H1 (cell line): ENCODE results near the gene ZRANB1. TPM values are rescaled to one million over a fixed set of nuclear protein-coding genes. Genes with fewer than 3 reads are reported as not detected.

Source experiments
- CTCF ChIA-PET: fragments of 300-600 bp; sonication (Branson Sonifier 250); formaldehyde crosslinking; loops from one replicate; lab custom pipeline; 2021; ENCODE audit not compliant: partially characterized antibody; lab: Charles Lee
- POLR2A ChIA-PET: fragments of 300-600 bp; sonication (Branson Sonifier 250); formaldehyde crosslinking; loops from one replicate; lab custom pipeline; 2021; ENCODE audit warnings: inconsistent platforms; ENCODE audit not compliant: partially characterized antibody; lab: Charles Lee
- DNase-seq, 2 experiments: peaks; one replicate each; pipeline versions ENCODE4 v3.0.0 to v3.0.0-alpha.2; 2010 to 2022; ENCODE audit warnings: low spot score in 2 of 2, low read depth in 1 of 2, mixed read lengths in 1 of 2
- FAIRE-seq: peaks from 2 replicates; lab custom pipeline; 2011; peaks lifted over from hg19 to GRCh38; lab: Jason Lieb, UNC
- H2AFZ ChIP-seq: 2 replicates; pipeline ENCODE4 v1.8.1; 2012; ENCODE audit warnings: low read length, inconsistent platforms
- H2AK5ac ChIP-seq: 2 replicates; pipeline ENCODE4 v1.6.1; 2013; ENCODE audit warnings: low read depth, low read length
- H2BK120ac ChIP-seq: replicated peaks from 2 replicates; pipeline ENCODE3; 2013; ENCODE audit warnings: low read depth, low read length, inconsistent platforms
- H2BK12ac ChIP-seq: 2 replicates; pipeline ENCODE4 v1.6.1; 2013; ENCODE audit warnings: low read depth, low read length
- H2BK15ac ChIP-seq: 2 replicates; pipeline ENCODE4 v1.6.1; 2013; ENCODE audit warnings: low read length
- H2BK20ac ChIP-seq: 2 replicates; pipeline ENCODE4 v1.6.1; 2013; ENCODE audit warnings: low read length
- H2BK5ac ChIP-seq: 2 replicates; pipeline ENCODE4 v1.6.1; 2013; ENCODE audit warnings: low read depth, low read length
- H3K14ac ChIP-seq: 2 replicates; pipeline ENCODE4 v1.6.1; 2013; ENCODE audit warnings: inconsistent platforms; ENCODE audit not compliant: insufficient read length
- H3K18ac ChIP-seq: 2 replicates; pipeline ENCODE4 v1.6.1; 2013; ENCODE audit warnings: low read length; ENCODE audit errors: extremely low read depth
- H3K23ac ChIP-seq: 2 replicates; pipeline ENCODE4 v1.6.1; 2013; ENCODE audit warnings: inconsistent platforms; ENCODE audit not compliant: insufficient read length
- H3K23me2 ChIP-seq: 2 replicates; pipeline ENCODE4 v1.6.1; 2013; ENCODE audit warnings: low read depth, low read length
- H3K27ac ChIP-seq: 2 replicates; pipeline ENCODE4 v1.6.1; 2011; ENCODE audit warnings: low read depth, low read length, inconsistent platforms
- H3K27me3 ChIP-seq, 4 experiments: replicated peaks in 1 of 4; 1 replicate in 1 of 4; 2 replicates in 3 of 4; pipeline versions ENCODE4 v1.6.1 to v1.8.1; 2011 to 2013; ENCODE audit warnings: low read length in 3 of 4, mild to moderate bottlenecking in 3 of 4, inconsistent platforms in 2 of 4, mixed read lengths in 2 of 4, moderate library complexity in 1 of 4; ENCODE audit not compliant: control insufficient read depth in 3 of 4, insufficient read depth in 3 of 4; ENCODE audit errors: extremely low read depth in 1 of 4
- H3K36me3 ChIP-seq, 4 experiments: 2 replicates each; pipeline versions ENCODE4 v1.6.1 to v1.8.1; 2011 to 2013; ENCODE audit warnings: mild to moderate bottlenecking in 4 of 4, low read length in 3 of 4, moderate library complexity in 2 of 4, control low read depth in 1 of 4, inconsistent platforms in 1 of 4; ENCODE audit not compliant: insufficient read depth in 4 of 4, control insufficient read depth in 2 of 4
- H3K4ac ChIP-seq: replicated peaks from 2 replicates; pipeline ENCODE3; 2013; ENCODE audit warnings: low read length, low read depth, mixed read lengths, inconsistent platforms; ENCODE audit not compliant: insufficient read length
- H3K4me1 ChIP-seq, 4 experiments: replicated peaks in 1 of 4; 1 replicate in 1 of 4; 2 replicates in 3 of 4; pipeline versions ENCODE4 v1.6.1 to v1.8.1; 2011 to 2013; ENCODE audit warnings: low read length in 3 of 4, inconsistent platforms in 2 of 4, mixed read lengths in 1 of 4; ENCODE audit not compliant: insufficient read depth in 4 of 4, control insufficient read depth in 3 of 4
- H3K4me2 ChIP-seq, 2 experiments: 2 replicates each; pipeline versions ENCODE4 v1.6.1 to v1.8.1; 2011 to 2013; ENCODE audit warnings: low read depth in 2 of 2, low read length in 2 of 2, control low read depth in 1 of 2, inconsistent platforms in 1 of 2, mild to moderate bottlenecking in 1 of 2; ENCODE audit not compliant: insufficient read depth in 1 of 2
- H3K4me3 ChIP-seq, 4 experiments: fragments of 200-600, 300-600 bp in 1 of 4; sonication (generic), shearing (Covaris generic), sonication (Bioruptor Twin) in 1 of 4; 2 replicates each; pipeline versions ENCODE4 v1.5.1 to v1.8.1; 2011 to 2016; ENCODE audit warnings: low read length in 4 of 4, low read depth in 3 of 4, control low read depth in 2 of 4, inconsistent platforms in 2 of 4, mild to moderate bottlenecking in 2 of 4, mixed read lengths in 1 of 4, moderate library complexity in 1 of 4; ENCODE audit not compliant: insufficient read depth in 2 of 4; ENCODE audit errors: extremely low read depth in 1 of 4
- H3K56ac ChIP-seq: replicated peaks from 2 replicates; pipeline ENCODE3; 2013; ENCODE audit warnings: low read depth, mild to moderate bottlenecking, mixed read lengths, low read length, inconsistent platforms; ENCODE audit not compliant: insufficient read length
- H3K79me1 ChIP-seq: 2 replicates; pipeline ENCODE4 v1.6.1; 2013; ENCODE audit warnings: low read depth, low read length, control low read depth
- H3K79me2 ChIP-seq, 2 experiments: 2 replicates each; pipeline versions ENCODE4 v1.6.1 to v1.8.1; 2012 to 2013; ENCODE audit warnings: low read length in 2 of 2, mild to moderate bottlenecking in 2 of 2, inconsistent platforms in 1 of 2; ENCODE audit not compliant: insufficient read depth in 2 of 2, control insufficient read depth in 1 of 2
- H3K9ac ChIP-seq, 4 experiments: replicated peaks in 1 of 4; 1 replicate in 1 of 4; 2 replicates in 3 of 4; pipeline versions ENCODE4 v1.6.1 to v1.8.1; 2011 to 2013; ENCODE audit warnings: low read depth in 3 of 4, low read length in 3 of 4, control low read depth in 2 of 4, mild to moderate bottlenecking in 2 of 4, moderate library complexity in 2 of 4, inconsistent platforms in 1 of 4; ENCODE audit errors: extremely low read depth in 1 of 4
- H3K9me3 ChIP-seq, 2 experiments: 2 replicates each; pipeline versions ENCODE4 v1.6.1 to v1.8.1; 2012 to 2013; ENCODE audit warnings: mild to moderate bottlenecking in 2 of 2, moderate library complexity in 2 of 2, control low read depth in 1 of 2, inconsistent platforms in 1 of 2, low read depth in 1 of 2, low read length in 1 of 2, mixed read lengths in 1 of 2; ENCODE audit not compliant: insufficient read depth in 2 of 2
- H4K20me1 ChIP-seq, 2 experiments: replicated peaks in 1 of 2; 2 replicates each; pipeline versions ENCODE3 to v1.8.1; 2011 to 2013; ENCODE audit warnings: inconsistent platforms in 2 of 2, low read length in 2 of 2, mild to moderate bottlenecking in 1 of 2; ENCODE audit not compliant: insufficient read depth in 2 of 2, control insufficient read depth in 1 of 2
- H4K5ac ChIP-seq: 2 replicates; pipeline ENCODE4 v1.6.1; 2013; ENCODE audit warnings: low read length, low read depth, mixed read lengths, inconsistent platforms; ENCODE audit not compliant: insufficient read length
- H4K8ac ChIP-seq: 2 replicates; pipeline ENCODE4 v1.8.0; 2013; ENCODE audit warnings: mild to moderate bottlenecking, moderate library complexity, low read length, inconsistent platforms; ENCODE audit not compliant: insufficient read depth; ENCODE audit errors: extremely low read depth
- H4K91ac ChIP-seq: replicated peaks from 2 replicates; pipeline ENCODE3; 2013; ENCODE audit warnings: low read length, mixed read lengths, inconsistent platforms; ENCODE audit not compliant: insufficient read length
- ASH2L ChIP-seq: fragments of 200-600, 300-600 bp; sonication (generic); IDR thresholded peaks from one replicate; pipeline ENCODE4 v1.7.1; 2017; ENCODE audit warnings: low read length
- CHD2 ChIP-seq: IDR thresholded peaks from 2 replicates; pipeline ENCODE4 v1.6.1; 2012; ENCODE audit warnings: low read length, improper control_type of control experiment
- EGR1 ChIP-seq: IDR thresholded peaks from 2 replicates; pipeline ENCODE4 v1.6.1; 2011; ENCODE audit warnings: low read depth, low read length, borderline replicate concordance
- GTF2F1 ChIP-seq: IDR thresholded peaks from 2 replicates; pipeline ENCODE4 v1.6.1; 2012; ENCODE audit warnings: low read depth, low read length, improper control_type of control experiment, borderline replicate concordance
- HDAC2 ChIP-seq, 2 experiments: fragments of 300-600 bp in 1 of 2; sonication (generic) in 1 of 2; IDR thresholded peaks; 2 replicates each; pipeline ENCODE4 v1.6.1; 2011 to 2012; ENCODE audit warnings: low read depth in 2 of 2, low read length in 2 of 2, mild to moderate bottlenecking in 2 of 2, moderate library complexity in 2 of 2, borderline replicate concordance in 1 of 2, inconsistent platforms in 1 of 2
- RFX5 ChIP-seq: IDR thresholded peaks from 2 replicates; pipeline ENCODE4 v1.6.1; 2011; ENCODE audit warnings: low read depth, low read length, improper control_type of control experiment, borderline replicate concordance
- SIX5 ChIP-seq: IDR thresholded peaks from 2 replicates; pipeline ENCODE4 v1.6.1; 2011; ENCODE audit warnings: mild to moderate bottlenecking, low read depth, low read length
- SUZ12 ChIP-seq: fragments of 200-600 bp; sonication (generic); IDR thresholded peaks from 2 replicates; pipeline ENCODE4 v1.6.1; 2012; ENCODE audit warnings: mild to moderate bottlenecking, inconsistent platforms, low read length, moderate library complexity, mixed read lengths
- TBP ChIP-seq: IDR thresholded peaks from 2 replicates; pipeline ENCODE4 v1.6.1; 2011; ENCODE audit warnings: low read depth, low read length, improper control_type of control experiment
- TCF12 ChIP-seq: IDR thresholded peaks from 2 replicates; pipeline ENCODE4 v1.6.1; 2011; ENCODE audit warnings: low read depth, mild to moderate bottlenecking, low read length
- TEAD4 ChIP-seq: IDR thresholded peaks from 2 replicates; pipeline ENCODE4 v1.6.1; 2012; ENCODE audit warnings: low read depth, low read length, inconsistent platforms, mixed read lengths
- WGBS, 2 experiments: shearing (Covaris generic) in 1 of 2; methylation state at CpG; one replicate each; pipeline versions ENCODE4 v1.1.6 to v1.1.7; 2013 to 2015; ENCODE audit warnings: low lambda C conversion rate in 2 of 2, mixed read lengths in 2 of 2, inconsistent platforms in 1 of 2, low coverage in 1 of 2, missing lambda C conversion rate in 1 of 2; ENCODE audit not compliant: insufficient replicate concordance in 2 of 2, insufficient coverage in 1 of 2, insufficient read length in 1 of 2; ENCODE audit errors: extremely low coverage in 1 of 2, missing lambda C conversion rate in 1 of 2; 5-methylcytosine and 5-hydroxymethylcytosine counted together
- polyA plus RNA-seq, 7 experiments: library from polyadenylated mRNA; depleted of rRNA in 3 of 7; stranded (reverse) in 5 of 7; unstranded in 2 of 7; fragments of >200 nt in 5 of 7; fragments of 200-250 nt in 2 of 7; gene quantifications; 1 replicate in 5 of 7; 2 replicates in 1 of 7; 4 replicates in 1 of 7; pipeline versions ENCODE4 v1.2.1 to v1.2.3, GENCODE V29; 2011 to 2013; ENCODE audit warnings: missing spikeins in 2 of 7, mixed read lengths in 2 of 7
- total RNA-seq: library from RNA; stranded (reverse); fragmentation: NEBNext Ultra II Directional; extraction: Animal tissue kit (Norgen Biotek cat#: 25700); gene quantifications from 2 replicates; pipeline ENCODE4 v1.2.1, GENCODE V29; 2021

Gene ZRANB1
- total and polyA plus RNA-seq, 2 of the 8 experiments (the other 6 are each of a cell fraction or from before 2014, with no cell fraction given), result 6.1 to 19.9 TPM

- no peak overlapping the region for H3K4me3 ChIP-seq
- H4K91ac ChIP-seq, result no peak overlapping the region
- no peaks in the 10 kb centered on the region for H3K9me3 ChIP-seq
- H2AFZ ChIP-seq, result no peak overlapping the region
- peaks cover 4 to 7% of the 10 kb centered on the region in 2 experiments for H4K20me1 ChIP-seq
- FAIRE-seq (no peak), DNase-seq (no peak)
- no peaks in the 10 kb centered on the region for H3K79me1 ChIP-seq
- CTCF ChIA-PET, result interaction anchor here (0.7 to 1.1 kb wide), 2 partner anchors 64 to 213 kb away, joined by 3 to 4 read pairs; no protein-coding TSS in a partner anchor
- H2BK15ac ChIP-seq, result no peak overlapping the region
- H3K14ac ChIP-seq, result no peak overlapping the region
- H2BK120ac ChIP-seq, result no peak overlapping the region
- H2BK5ac ChIP-seq, result no peak overlapping the region
- H3K9ac ChIP-seq, result no peak overlapping the region
- no peak overlapping the region for H3K56ac ChIP-seq
- H4K5ac ChIP-seq, result no peak overlapping the region
- no peak overlapping the region for H4K8ac ChIP-seq
- POLR2A ChIA-PET, result interaction anchor here (0.8 to 1.4 kb wide), 2 partner anchors 13 to 23 kb away, joined by 3 to 4 read pairs; no protein-coding TSS in a partner anchor
- no peak overlapping the region for H3K23ac ChIP-seq
- H2BK20ac ChIP-seq, result no peak overlapping the region
- no peak overlapping the region for H3K4ac ChIP-seq
- no peak for TF ChIP-seq SUZ12
- TF ChIP-seq TBP, result no peak
- no peak for TF ChIP-seq HDAC2 (IDR thresholded peaks at IDR 0.05; ENCODE audit: borderline replicate concordance in 1 of 2, low read depth in 2 of 2, low read length in 2 of 2)
- TF ChIP-seq ASH2L, result no peak
- no peak for TF ChIP-seq CHD2
- TF ChIP-seq EGR1, result no peak
- no peak for TF ChIP-seq SIX5
- no peak for TF ChIP-seq RFX5
- no peak for TF ChIP-seq TCF12
- no peak for TF ChIP-seq GTF2F1
- no peak for TF ChIP-seq TEAD4
- H3K4me2 ChIP-seq, result no peak overlapping the region
- H3K79me2 ChIP-seq, result peaks cover 0 to 36% of the 10 kb centered on the region in 2 experiments; a peak in 2 of 4 replicates
- H3K27ac ChIP-seq, result no peak overlapping the region
- H2AK5ac ChIP-seq, result no peak overlapping the region
- H3K4me1 ChIP-seq, result no peaks in the 10 kb centered on the region
- H3K36me3 ChIP-seq, result peaks cover 0 to 25% (median 2%) of the 10 kb centered on the region in 4 experiments; a peak in 5 of 8 replicates
- 90% methylated on average over 5 of the region's 5 CpGs; no CpG with 5 or more reads in 1 of the 2 experiments for WGBS, 2 experiments
- no peaks in the 10 kb centered on the region; a peak in 1 of 7 replicates for H3K27me3 ChIP-seq
- no peak overlapping the region for H2BK12ac ChIP-seq
- no peak overlapping the region for H3K18ac ChIP-seq
- no peaks in the 10 kb centered on the region for H3K23me2 ChIP-seq
These were observed 34.1 kb downstream of the ZRANB1 start for GRCh38 chr10:124975977-124976514.
